T-cell (primary cell): ENCODE results near the gene ARSD. TPM values are rescaled to one million over a fixed set of nuclear protein-coding genes. Genes with fewer than 3 reads are reported as not detected.
"Not testable (repeated sequence)": the region's sequence is repeated elsewhere in the genome, so short reads cannot be mapped to it uniquely, and the experiment has no call there.

Source experiments
- ATAC-seq, 4 experiments: fragments of 200-7000 bp in 3 of 4; fragments of 150-1000 bp in 1 of 4; cut with Tn5 transposase; replicated peaks in 1 of 4; 1 replicate in 3 of 4; 2 replicates in 1 of 4; pipeline ENCODE4 v1.10.0; 2021; ENCODE audit warnings: moderate library complexity in 3 of 4, mild to moderate bottlenecking in 2 of 4, moderate number of reproducible peaks in 1 of 4
- CTCF ChIA-PET, 2 donors: fragments of 300-600 bp; sonication (Branson Sonifier 250); formaldehyde crosslinking; loops; one replicate each; lab custom pipeline; 2022; ENCODE audit warnings: antibody characterized with exemption in 2 of 2; lab: Charles Lee
- POLR2A ChIA-PET, 2 donors: fragments of 300-600 bp; sonication (Branson Sonifier 250); formaldehyde crosslinking; loops; one replicate each; lab custom pipeline; 2022; ENCODE audit warnings: antibody characterized with exemption in 2 of 2; lab: Charles Lee
- DNase-seq, 35 experiments: peaks; one replicate each; pipeline versions ENCODE4 v3.0.0 to v3.0.0-alpha.2; 2013 to 2023
- H3K27ac ChIP-seq: one replicate; pipeline ENCODE4 v1.5.1; 2013; ENCODE audit warnings: low read length
- H3K27me3 ChIP-seq, 2 experiments: replicated peaks in 1 of 2; 1 replicate in 1 of 2; 2 replicates in 1 of 2; pipeline versions ENCODE4 v1.6.1 to v1.7.0; 2013; ENCODE audit warnings: low read length in 1 of 2, mixed read lengths in 1 of 2; ENCODE audit not compliant: control insufficient read depth in 2 of 2, insufficient read depth in 2 of 2; ENCODE audit errors: extremely low read depth in 1 of 2
- H3K36me3 ChIP-seq, 2 donors: 1 replicate in 1 of 2; 2 replicates in 1 of 2; pipeline versions ENCODE4 v1.6.1 to v1.7.0; 2013; ENCODE audit warnings: low read length in 1 of 2; ENCODE audit not compliant: control insufficient read depth in 2 of 2, insufficient read depth in 1 of 2; ENCODE audit errors: extremely low read depth in 1 of 2
- H3K4me1 ChIP-seq, 2 experiments: 1 replicate in 1 of 2; 2 replicates in 1 of 2; pipeline versions ENCODE4 v1.6.1 to v1.7.0; 2013; ENCODE audit warnings: low read length in 2 of 2, mixed read lengths in 1 of 2; ENCODE audit not compliant: insufficient read depth in 2 of 2, control insufficient read depth in 1 of 2; ENCODE audit errors: extremely low read depth in 1 of 2
- H3K4me3 ChIP-seq, 2 donors: 1 replicate in 1 of 2; 2 replicates in 1 of 2; pipeline versions ENCODE4 v1.5.1 to v1.7.0; 2013; ENCODE audit warnings: mild to moderate bottlenecking in 2 of 2, low read length in 1 of 2, moderate library complexity in 1 of 2; ENCODE audit not compliant: control insufficient read depth in 1 of 2; ENCODE audit errors: extremely low read depth in 1 of 2
- H3K9me3 ChIP-seq: 2 replicates; pipeline ENCODE4 v1.7.0; 2013
- H3K27ac Mint-ChIP-seq, 2 donors: one replicate each; pipeline ENCODE4 v1.8.0; 2020 to 2021; ENCODE audit warnings: mild to moderate bottlenecking in 2 of 2, mixed read lengths in 2 of 2
- H3K27me3 Mint-ChIP-seq, 2 donors: one replicate each; pipeline ENCODE4 v1.8.0; 2021 to 2022; ENCODE audit warnings: mixed read lengths in 2 of 2
- H3K36me3 Mint-ChIP-seq: one replicate; pipeline ENCODE4 v1.8.0; 2021; ENCODE audit warnings: mixed read lengths
- H3K4me1 Mint-ChIP-seq, 3 donors: one replicate each; pipeline ENCODE4 v1.8.0; 2020 to 2022; ENCODE audit warnings: mixed read lengths in 3 of 3, mild to moderate bottlenecking in 1 of 3
- H3K4me3 Mint-ChIP-seq, 3 donors: one replicate each; pipeline ENCODE4 v1.8.0; 2020 to 2022; ENCODE audit warnings: mild to moderate bottlenecking in 3 of 3, mixed read lengths in 3 of 3, moderate library complexity in 3 of 3
- H3K9me3 Mint-ChIP-seq, 3 donors: one replicate each; pipeline ENCODE4 v1.8.0; 2020 to 2022; ENCODE audit warnings: mixed read lengths in 3 of 3
- WGBS: methylation state at CpG from one replicate; pipeline ENCODE4 v1.1.5; 2013; ENCODE audit warnings: missing lambda C conversion rate; ENCODE audit not compliant: insufficient coverage; 5-methylcytosine and 5-hydroxymethylcytosine counted together
- total RNA-seq, 35 experiments: library from RNA in 6 of 35; stranded (reverse) in 6 of 35; fragments of 120-200 nt in 1 of 35; gene quantifications; one replicate each; pipeline versions ENCODE4 v1.2.1 to v1.2.4 and lab custom pipeline; 2013 to 2026

ARSD gene
- total RNA-seq, 5 donors from 2014 or later (not counting 1 experiment from before 2014, with no cell fraction given): 1.4 to 4.7 (median 3.1) TPM

- H3K27ac ChIP-seq: no peak overlapping the region
- Mint-ChIP-seq H3K9me3 (no peaks in the 10 kb centered on the region), H3K4me3 (peak overlapping the region in 2 of 3 donors; percentile 54 to 66), H3K27me3 (peaks cover 2 to 14% of the 10 kb centered on the region in 2 donors), H3K27ac (no peak overlapping the region), H3K4me1 (peaks cover 0 to 4% (median 3%) of the 10 kb centered on the region in 3 donors), H3K36me3 (no peaks in the 10 kb centered on the region)
- H3K4me3 ChIP-seq: no peak overlapping the region
- ChIA-PET POLR2A (no interaction called here), CTCF (no interaction called here)
- ATAC-seq: no peak
- no peaks in the 10 kb centered on the region for H3K36me3 ChIP-seq
- H3K9me3 ChIP-seq: no peaks in the 10 kb centered on the region
- DNase-seq: no peak
- WGBS: 92% methylated on average over 2 of the region's 14 CpGs
- H3K27me3 ChIP-seq: peaks cover 0 to 6% of the 10 kb centered on the region in 2 experiments
- no peaks in the 10 kb centered on the region for H3K4me1 ChIP-seq
Measured at GRCh38 chrX:2967584-2967983, 38.4 kb upstream of the ARSD start.

GRCh38 chrX:2967012-2967411 is 37.9 kb upstream of the ARSD start:
- H3K9me3 ChIP-seq: no peaks in the 10 kb centered on the region
- no peaks in the 10 kb centered on the region for H3K36me3 ChIP-seq
- H3K27ac ChIP-seq: no peak overlapping the region
- WGBS: no CpG with 5 or more reads among the region's 3 CpGs
- ChIA-PET CTCF (no interaction called here), POLR2A (no interaction called here)
- Mint-ChIP-seq H3K4me3 (peak overlapping the region in 1 of 3 donors; percentile 54), H3K4me1 (peaks cover 0 to 4% (median 3%) of the 10 kb centered on the region in 3 donors), H3K36me3 (no peaks in the 10 kb centered on the region), H3K9me3 (no peaks in the 10 kb centered on the region), H3K27ac (no peak overlapping the region), H3K27me3 (peaks cover 2 to 15% of the 10 kb centered on the region in 2 donors)
- no peaks in the 10 kb centered on the region for H3K4me1 ChIP-seq
- ATAC-seq (no peak), DNase-seq (no peak)
- no peak overlapping the region for H3K4me3 ChIP-seq
- H3K27me3 ChIP-seq: peaks cover 0 to 6% of the 10 kb centered on the region in 2 experiments

- Mint-ChIP-seq H3K9me3 (no peaks in the 10 kb centered on the region), H3K4me1 (peaks cover 0 to 4% (median 3%) of the 10 kb centered on the region in 3 donors), H3K36me3 (no peaks in the 10 kb centered on the region), H3K4me3 (no peak overlapping the region), H3K27ac (no peak overlapping the region), H3K27me3 (peaks cover 0 to 6% of the 10 kb centered on the region in 2 donors)
- Histone ChIP-seq H3K4me1 (no peaks in the 10 kb centered on the region), H3K36me3 (no peaks in the 10 kb centered on the region), H3K27me3 (no peaks in the 10 kb centered on the region), H3K9me3 (no peaks in the 10 kb centered on the region), H3K4me3 (no peak overlapping the region), H3K27ac (no peak overlapping the region)
- CTCF ChIA-PET: no interaction called here
- POLR2A ChIA-PET: no interaction called here
- ATAC-seq (no peak), DNase-seq (no peak)
- WGBS: no CpG with 5 or more reads among the region's 6 CpGs
Measured at GRCh38 chrX:2965965-2966364, 36.8 kb upstream of the ARSD start.

- H3K9me3 ChIP-seq, H3K27me3 Mint-ChIP-seq, H3K27ac Mint-ChIP-seq, H3K4me1 ChIP-seq, H3K36me3 Mint-ChIP-seq, H3K9me3 Mint-ChIP-seq, DNase-seq, H3K4me3 Mint-ChIP-seq, POLR2A ChIA-PET, H3K4me1 Mint-ChIP-seq, H3K4me3 ChIP-seq, CTCF ChIA-PET, ATAC-seq, H3K27me3 ChIP-seq, H3K27ac ChIP-seq, H3K36me3 ChIP-seq: not testable (repeated sequence)
- no CpG with 5 or more reads among the region's 16 CpGs for WGBS
Measured at GRCh38 chrX:2963992-2964794, 35.1 kb upstream of the ARSD start.

GRCh38 chrX:2963449-2963848 is 34.3 kb upstream of the ARSD start:
- CTCF ChIA-PET, H3K4me3 ChIP-seq, H3K4me1 Mint-ChIP-seq, H3K27ac ChIP-seq, H3K27ac Mint-ChIP-seq, DNase-seq, ATAC-seq, H3K4me1 ChIP-seq, H3K27me3 ChIP-seq, H3K9me3 Mint-ChIP-seq, H3K4me3 Mint-ChIP-seq, H3K36me3 Mint-ChIP-seq, POLR2A ChIA-PET, H3K9me3 ChIP-seq, H3K36me3 ChIP-seq, H3K27me3 Mint-ChIP-seq: not testable (repeated sequence)
- WGBS: no CpG with 5 or more reads among the region's 7 CpGs

GRCh38 chrX:2962381-2962780 is 33.2 kb upstream of the ARSD start:
- no peaks in the 10 kb centered on the region for H3K36me3 Mint-ChIP-seq
- WGBS: 80% methylated on average over 2 of the region's 11 CpGs
- peaks cover 3 to 11% of the 10 kb centered on the region in 2 donors for H3K27me3 Mint-ChIP-seq
- POLR2A ChIA-PET: no interaction called here
- Histone ChIP-seq H3K4me3 (no peak overlapping the region), H3K9me3 (no peaks in the 10 kb centered on the region), H3K27ac (no peak overlapping the region), H3K36me3 (no peaks in the 10 kb centered on the region), H3K27me3 (no peaks in the 10 kb centered on the region), H3K4me1 (no peaks in the 10 kb centered on the region)
- H3K9me3 Mint-ChIP-seq: no peaks in the 10 kb centered on the region
- no peak for DNase-seq
- H3K4me3 Mint-ChIP-seq: no peak overlapping the region
- no peak overlapping the region for H3K27ac Mint-ChIP-seq
- ATAC-seq: no peak
- peaks cover 0 to 4% (median 0%) of the 10 kb centered on the region in 3 donors for H3K4me1 Mint-ChIP-seq
- CTCF ChIA-PET: no interaction called here
